GM18507 (cell line): ENCODE measurements around the gene OR2T11.
"Not testable (repeated sequence)": the region's sequence is repeated elsewhere in the genome, so short reads cannot be mapped to it uniquely, and the experiment has no call there.

Experiments
- DNase-seq: peaks from one replicate; pipeline ENCODE4 v3.0.0; 2011; ENCODE audit warnings: low read depth; ENCODE audit not compliant: insufficient read length; ENCODE audit errors: extremely low spot score
- FAIRE-seq: peaks from 2 replicates; lab custom pipeline; 2011; peaks lifted over from hg19 to GRCh38; lab: Jason Lieb, UNC

The OR2T11 gene

GRCh38 chr1:248622570-248623001 is 12.3 kb downstream of the OR2T11 start:
- DNase-seq (peak; percentile 42), FAIRE-seq (peak; percentile 88)

DNA sequence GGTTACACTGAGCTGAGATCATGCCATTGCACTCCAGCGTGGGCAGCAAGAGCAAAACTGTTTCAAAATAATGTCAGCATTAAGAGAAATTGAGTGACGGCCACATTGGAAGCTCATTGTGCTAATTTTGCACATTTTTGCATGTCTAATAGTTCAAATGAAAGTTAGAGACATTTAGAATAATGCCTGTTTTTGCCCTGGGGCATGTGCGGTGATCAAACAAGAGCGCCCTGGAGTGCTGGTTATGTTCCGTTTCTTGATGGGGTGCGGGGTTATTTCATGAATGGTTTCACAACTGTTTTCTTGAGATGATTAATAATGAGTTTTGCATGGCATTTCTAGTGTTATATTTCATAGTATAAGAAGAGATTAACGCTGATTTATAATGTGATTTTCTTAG is 13.1 kb downstream of the OR2T11 start:
- no peak for DNase-seq
- peak; percentile 39 for FAIRE-seq

DNA sequence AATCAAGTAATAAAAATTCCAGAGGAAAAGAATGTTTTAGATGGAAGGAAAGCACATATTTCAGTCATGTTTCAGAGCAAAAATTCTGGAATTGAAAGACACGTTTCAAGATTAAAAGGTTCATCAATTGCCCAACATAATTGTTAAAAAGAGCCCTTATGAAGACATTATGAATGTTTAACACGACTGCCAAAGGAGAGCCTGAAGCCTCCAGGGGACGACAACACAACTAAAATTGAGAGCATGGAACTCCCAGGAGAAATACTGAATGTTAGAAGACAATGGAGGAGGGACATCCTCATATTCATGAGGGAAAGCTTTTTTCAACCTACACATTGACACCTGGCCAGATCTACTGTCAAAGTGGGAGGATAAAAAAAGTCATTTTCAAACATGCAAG is 16.0 kb downstream of the OR2T11 start:
- FAIRE-seq (peak; percentile 82), DNase-seq (no peak)

DNA sequence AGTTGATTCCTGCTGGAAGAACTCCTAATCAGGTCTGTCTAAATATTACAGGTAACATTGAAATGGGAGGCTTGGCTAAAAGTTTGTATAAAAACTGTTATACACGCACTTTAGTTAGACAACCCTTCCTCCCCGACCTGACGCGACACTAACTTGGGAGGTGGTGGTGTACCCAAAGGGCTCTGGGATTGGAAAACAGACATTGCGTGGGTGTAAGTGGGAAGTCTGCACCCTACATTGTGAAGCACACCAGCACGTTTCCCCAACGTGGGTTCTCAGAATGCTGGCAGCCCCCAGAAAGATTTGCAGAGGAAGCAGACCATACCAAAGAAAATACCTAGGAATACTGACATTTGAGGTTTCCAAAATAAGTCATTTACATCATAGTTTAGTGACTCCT is 16.8 kb downstream of the OR2T11 start:
- FAIRE-seq = no peak

GRCh38 chr1:248613742-248614141 is 21.1 kb downstream of the OR2T11 start:
- FAIRE-seq = peak; percentile 39

More for the DNA sequence above, 16.8 kb downstream of the OR2T11 start:
- DNase-seq = no peak

GRCh38 chr1:248611883-248612414 is 22.9 kb downstream of the OR2T11 start:
- DNase-seq (no peak), FAIRE-seq (no peak)

More at GRCh38 chr1:248613742-248614141, 21.1 kb downstream of the OR2T11 start:
- no peak for DNase-seq

DNA sequence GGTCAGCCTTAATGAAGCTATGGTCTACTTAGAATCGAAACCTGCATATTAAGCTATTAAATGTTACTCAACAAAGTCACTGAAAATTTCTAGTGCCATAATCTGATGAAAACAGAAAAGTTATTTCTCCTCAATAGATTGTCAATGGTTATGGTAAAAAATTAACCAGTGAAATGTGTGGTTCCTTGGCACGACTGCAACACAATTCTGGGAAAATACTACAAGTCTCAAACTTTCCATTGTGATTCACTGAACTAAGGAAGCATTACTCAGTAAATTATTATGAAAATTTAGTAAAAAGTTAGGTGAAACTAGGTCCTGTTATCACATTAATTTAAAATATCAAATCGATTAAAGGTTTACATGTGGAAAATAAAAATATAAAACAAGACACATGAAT is 24.6 kb downstream of the OR2T11 start:
- no peak for DNase-seq
- FAIRE-seq = no peak

DNA sequence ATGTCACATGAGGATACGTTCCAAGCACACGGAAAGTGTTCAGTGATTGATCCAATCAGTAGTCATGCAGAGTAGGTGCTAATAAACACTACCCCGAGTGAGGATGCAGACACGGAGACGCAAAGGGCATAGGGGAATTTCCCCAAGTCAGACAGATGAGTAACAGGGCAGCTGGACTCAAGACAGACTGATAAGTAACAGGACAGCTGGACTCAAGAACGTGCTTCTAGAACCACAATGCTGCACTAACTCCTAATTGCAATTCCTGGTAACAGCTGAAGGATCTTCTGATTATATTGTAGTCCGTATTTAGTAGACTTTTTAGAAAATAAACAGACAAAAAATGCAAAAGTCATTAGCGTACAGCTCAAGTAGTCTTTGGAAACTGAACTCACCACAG is 35.5 kb downstream of the OR2T11 start:
- FAIRE-seq = no peak
- DNase-seq = no peak

DNA sequence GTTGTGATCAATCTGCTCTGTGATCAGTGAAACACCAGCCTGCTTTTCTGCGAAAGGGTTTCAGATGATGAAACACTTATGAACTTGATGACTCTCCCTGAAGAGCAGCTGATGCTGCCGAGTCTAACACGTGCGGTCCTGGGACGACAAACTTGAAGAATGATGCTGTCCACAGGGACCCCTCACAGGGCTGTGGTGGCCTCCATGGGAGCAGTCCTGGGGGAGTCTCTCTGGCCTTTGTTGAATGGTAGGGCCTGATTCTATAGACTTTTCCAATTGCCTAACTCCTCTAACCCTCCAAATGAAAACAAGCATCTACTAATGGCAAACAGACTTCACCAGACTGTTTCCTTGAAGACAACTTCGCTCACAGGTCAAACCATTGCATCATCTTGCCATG is 37.3 kb downstream of the OR2T11 start, which contains the start of gene OR2T10:
OR2T10 (minus strand) TSS at position 112 of the 400 bp plus-strand sequence. CDS start 3,932 bp downstream, outside the sequence.
- DNase-seq (no peak), FAIRE-seq (no peak)

DNA sequence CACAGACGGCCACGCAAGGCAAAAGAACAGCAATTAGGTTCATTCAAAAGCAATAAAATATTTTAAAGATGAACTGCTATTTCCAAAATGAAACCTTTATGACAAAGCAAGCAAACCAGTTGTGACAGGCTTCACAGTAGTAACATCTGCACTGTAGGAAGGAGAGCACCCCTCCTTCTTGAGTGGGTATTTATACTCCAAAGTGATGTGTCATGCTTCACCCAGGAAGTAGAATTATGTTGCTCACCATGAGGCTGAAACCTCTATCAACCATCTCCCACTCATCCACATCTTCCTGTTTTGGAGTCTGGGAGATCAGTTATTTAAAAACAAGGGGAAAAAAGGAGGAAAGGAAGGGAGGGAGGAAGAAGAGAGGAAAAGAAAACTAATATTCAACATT is 38.3 kb downstream of the OR2T11 start:
- FAIRE-seq (no peak), DNase-seq (no peak)

DNA sequence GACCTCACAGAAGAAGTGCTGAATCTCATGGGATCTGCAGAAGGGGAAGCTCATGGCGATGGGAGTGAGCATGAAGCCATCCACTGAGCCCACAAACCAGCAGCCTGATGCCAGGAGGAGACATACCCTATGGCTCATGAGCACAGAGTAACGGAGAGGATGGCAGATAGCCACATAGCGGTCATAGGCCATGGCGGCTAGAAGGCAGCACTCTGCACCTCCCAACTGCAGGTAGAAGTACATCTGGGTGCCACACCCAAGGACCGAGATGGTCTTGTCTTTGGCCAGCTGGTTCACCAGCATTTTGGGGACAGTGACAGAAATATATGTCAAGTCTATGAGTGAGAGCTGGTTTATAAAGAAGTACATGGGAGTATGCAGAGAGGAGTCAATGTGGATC is 41.7 kb downstream of the OR2T11 start:
- no peak for FAIRE-seq

DNA sequence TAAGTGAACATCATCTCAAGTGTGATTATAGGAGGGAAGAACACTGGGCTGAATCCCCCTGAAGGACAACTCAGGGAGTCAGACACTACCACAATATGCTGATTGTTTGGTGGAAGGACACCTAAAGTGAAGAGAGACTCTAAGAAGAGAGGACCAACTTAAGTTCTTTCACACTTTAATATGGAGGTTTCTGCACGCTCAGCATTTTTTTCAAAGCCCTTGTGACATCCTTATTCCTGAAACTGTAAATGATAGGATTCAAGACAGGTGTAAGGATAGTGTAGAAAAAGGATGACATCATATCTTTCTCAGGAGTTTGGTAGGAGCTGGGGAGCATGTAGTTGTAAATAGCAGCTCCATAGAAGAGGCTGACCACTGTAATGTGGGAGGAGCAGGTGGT is 42.2 kb downstream of the OR2T11 start:
- no peak for DNase-seq
- FAIRE-seq = no peak

More for the DNA sequence above, 41.7 kb downstream of the OR2T11 start:
- no peak for DNase-seq

- FAIRE-seq (no peak), DNase-seq (no peak)
These were observed 44.8 kb downstream of the OR2T11 start for GRCh38 chr1:248590055-248590454.

DNA sequence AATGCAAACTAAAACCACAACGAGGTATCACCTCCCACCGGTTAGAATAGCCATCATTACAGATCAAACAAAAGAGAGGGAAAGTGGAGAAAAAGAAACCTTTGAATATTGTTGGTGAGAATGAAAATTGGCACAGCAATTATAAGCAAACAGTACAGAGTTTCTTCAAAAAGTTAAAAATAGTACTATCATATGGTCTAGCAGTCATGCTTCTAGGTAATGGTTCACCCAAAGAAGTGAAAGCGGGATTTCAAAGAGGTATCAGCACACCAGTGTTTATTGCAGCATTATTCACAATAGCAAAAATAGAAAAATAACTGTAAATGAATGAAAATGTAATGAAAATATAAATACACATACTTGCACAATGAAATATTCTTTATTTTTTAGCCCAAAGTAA is 45.6 kb downstream of the OR2T11 start:
- FAIRE-seq = no peak
- no peak for DNase-seq

DNA sequence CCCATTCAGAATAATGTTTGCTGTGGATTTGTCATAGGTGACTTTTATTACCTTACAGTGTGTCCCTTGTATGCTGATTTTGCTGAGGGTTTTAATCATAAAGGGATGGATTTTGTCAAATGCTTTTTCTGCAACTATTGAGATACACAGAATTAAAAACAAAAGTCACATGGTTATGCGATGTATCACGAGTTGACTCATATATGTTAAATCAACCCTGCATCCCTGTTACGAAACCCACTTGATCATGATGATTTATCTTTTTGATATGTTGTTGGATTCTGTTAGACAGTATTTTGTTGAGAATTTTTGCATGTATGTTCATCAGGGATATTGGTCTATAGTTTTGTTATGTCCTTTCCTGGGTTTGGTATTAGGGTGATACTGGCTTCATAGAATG is 49.6 kb downstream of the OR2T11 start:
- FAIRE-seq (peak; percentile 68), DNase-seq (no peak)

DNA sequence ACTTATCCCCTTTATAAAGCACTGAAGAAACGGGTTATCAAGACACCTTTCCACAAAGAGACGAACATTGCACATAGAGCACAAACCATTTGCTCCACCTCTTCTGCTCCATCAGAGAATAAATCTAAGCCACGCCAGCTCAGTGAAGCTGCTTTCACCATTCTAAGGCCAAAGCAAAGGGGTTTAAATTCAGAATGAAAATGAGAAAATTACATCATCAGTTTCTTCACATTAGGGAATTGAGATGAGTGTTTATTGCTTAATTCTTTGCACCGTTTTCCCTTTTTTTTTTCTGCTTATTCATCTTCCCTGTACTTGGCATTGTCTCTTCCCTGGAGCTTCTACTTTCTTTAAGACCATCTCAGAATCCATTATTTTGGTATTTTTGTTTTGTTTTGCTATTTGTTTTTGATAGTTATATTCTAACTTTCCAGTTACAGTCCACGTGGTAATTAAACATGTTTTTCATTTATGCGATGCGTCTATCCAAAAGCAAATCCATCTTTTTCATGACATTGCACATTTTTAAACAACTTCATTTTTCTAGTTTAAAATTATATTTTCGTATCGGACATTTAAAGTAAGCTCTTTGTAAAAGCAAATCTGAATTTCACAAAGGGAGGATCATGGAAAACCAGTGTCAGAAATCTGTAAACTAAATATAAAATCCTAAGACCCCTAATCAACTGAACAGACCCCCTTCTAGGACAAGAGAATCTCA is 58.5 kb downstream of the OR2T11 start:
- no peak for FAIRE-seq
- DNase-seq = no peak

- not testable (repeated sequence) for FAIRE-seq, DNase-seq
These were observed 60.2 kb downstream of the OR2T11 start, which contains the start of gene OR2T34 for GRCh38 chr1:248574657-248575056. OR2T34 (minus strand) TSS chr1:248574757; CDS start chr1:248574757, 0 bp downstream.

GRCh38 chr1:248573856-248574255 is 61.0 kb downstream of the OR2T11 start:
- not testable (repeated sequence) for FAIRE-seq, DNase-seq
